ENCODE data around the gene MAGI1.

MAGI1 gene

GRCh38 chr3:65999606-66000005 is 39.1 kb downstream of the MAGI1 start:
- Histone ChIP-seq H3K27me3 (no peaks in the 10 kb centered on the region), H3K9me3 (no peaks in the 10 kb centered on the region), H3K4me1 (peaks cover 0 to 42% (median 11%) of the 10 kb centered on the region in 4 donors), H3K27ac (no peak overlapping the region), H3K36me3 (no peaks in the 10 kb centered on the region), H3K4me3 (no peak overlapping the region)
- no peak for TF ChIP-seq CTCF (IDR thresholded peaks at IDR 0.05)
- DNase-seq, result no peak
- intact Hi-C loops (cut with DNase I; ENCODE audit: low total_unique reads), result no loop called here

GRCh38 chr3:65996589-65996988 is 42.1 kb downstream of the MAGI1 start:
- Histone ChIP-seq H3K36me3 (no peaks in the 10 kb centered on the region), H3K9me3 (no peaks in the 10 kb centered on the region), H3K4me1 (peaks cover 0 to 39% (median 10%) of the 10 kb centered on the region in 4 donors), H3K27ac (no peak overlapping the region), H3K27me3 (no peaks in the 10 kb centered on the region), H3K4me3 (no peak overlapping the region)
- DNase-seq, result no peak
- no peak for TF ChIP-seq CTCF (IDR thresholded peaks at IDR 0.05)
- intact Hi-C loops (cut with DNase I; ENCODE audit: low total_unique reads), result no loop called here

DNA sequence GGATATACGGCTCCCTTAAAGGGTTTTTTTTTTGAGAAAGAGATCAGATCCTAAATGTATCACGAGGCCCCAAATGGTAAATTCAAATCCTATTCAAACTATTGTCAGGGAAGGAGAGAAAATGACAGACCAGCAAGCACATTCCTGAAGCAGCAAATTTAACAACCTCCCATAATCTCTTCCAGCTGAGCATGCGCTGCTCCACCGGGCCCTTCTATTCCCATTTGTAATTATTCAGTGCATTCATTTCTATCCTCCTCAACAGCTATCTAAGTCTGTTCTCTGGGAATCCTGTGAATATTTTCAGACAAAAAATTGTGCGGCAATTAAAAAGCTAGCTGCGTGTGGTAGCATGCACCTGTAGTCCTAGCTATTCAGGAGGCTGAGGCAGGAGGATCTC is 43.2 kb downstream of the MAGI1 start:
- intact Hi-C loops (cut with DNase I; ENCODE audit: low total_unique reads), result no loop called here
- Histone ChIP-seq H3K4me1 (peaks cover 0 to 39% (median 10%) of the 10 kb centered on the region in 4 donors), H3K27me3 (no peaks in the 10 kb centered on the region), H3K4me3 (no peak overlapping the region), H3K27ac (no peak overlapping the region), H3K36me3 (no peaks in the 10 kb centered on the region), H3K9me3 (no peaks in the 10 kb centered on the region)
- no peak for TF ChIP-seq CTCF (IDR thresholded peaks at IDR 0.05)
- DNase-seq, result no peak

- Histone ChIP-seq H3K4me3 (no peak overlapping the region), H3K27ac (no peak overlapping the region), H3K36me3 (no peaks in the 10 kb centered on the region), H3K9me3 (no peaks in the 10 kb centered on the region), H3K27me3 (no peaks in the 10 kb centered on the region), H3K4me1 (peaks cover 0 to 39% (median 10%) of the 10 kb centered on the region in 4 donors)
- intact Hi-C loops (cut with DNase I; ENCODE audit: low total_unique reads), result no loop called here
- TF ChIP-seq CTCF (IDR thresholded peaks at IDR 0.05), result no peak
- no peak for DNase-seq
These were observed 43.7 kb downstream of the MAGI1 start for GRCh38 chr3:65995030-65995429.

- Histone ChIP-seq H3K4me3 (no peak overlapping the region), H3K36me3 (no peaks in the 10 kb centered on the region), H3K27ac (no peak overlapping the region), H3K4me1 (peaks cover 0 to 45% (median 9%) of the 10 kb centered on the region in 4 donors), H3K9me3 (no peaks in the 10 kb centered on the region), H3K27me3 (no peaks in the 10 kb centered on the region)
- DNase-seq, result no peak
- TF ChIP-seq CTCF (IDR thresholded peaks at IDR 0.05), result no peak
- intact Hi-C loops (cut with DNase I; ENCODE audit: low total_unique reads), result no loop called here
These were observed 45.4 kb downstream of the MAGI1 start for GRCh38 chr3:65993134-65993900.

Data from tibial artery (tissue), 4 donors.